Activated naive CD8-positive, alpha-beta T cell treated with anti-CD3 and anti-CD28 coated beads, Interleukin-2, amount 10 ng/mL, durations not matched to agents 7 days and 5 days (primary cell): ENCODE measurements around the gene PDZD11. TPM values are rescaled to one million over a fixed set of nuclear protein-coding genes. Genes with fewer than 3 reads are reported as not detected.
"Not testable (repeated sequence)": the region's sequence is repeated elsewhere in the genome, so short reads cannot be mapped to it uniquely, and the experiment has no call there.

Source experiments
- ATAC-seq: fragments of 150-1000 bp; cut with Tn5 transposase; one replicate; pipeline ENCODE4 v1.10.0; 2021; ENCODE audit warnings: low read depth, moderate library complexity
- POLR2A ChIA-PET: fragments of 350-600 bp; sonication (Branson Sonifier 250); formaldehyde crosslinking; loops from one replicate; lab custom pipeline; 2021; ENCODE audit warnings: antibody characterized with exemption; lab: Charles Lee
- DNase-seq: peaks from one replicate; pipeline ENCODE4 v3.0.0; 2021
- H3K27ac Mint-ChIP-seq: one replicate; pipeline ENCODE4 v1.8.0; 2022; ENCODE audit warnings: mild to moderate bottlenecking, mixed read lengths
- H3K27me3 Mint-ChIP-seq: one replicate; pipeline ENCODE4 v1.8.0; 2022; ENCODE audit warnings: mild to moderate bottlenecking, moderate library complexity, mixed read lengths
- H3K36me3 Mint-ChIP-seq: one replicate; pipeline ENCODE4 v1.8.0; 2021; ENCODE audit warnings: mild to moderate bottlenecking, mixed read lengths
- H3K4me1 Mint-ChIP-seq: one replicate; pipeline ENCODE4 v1.8.0; 2021; ENCODE audit warnings: mixed read lengths
- H3K4me3 Mint-ChIP-seq: one replicate; pipeline ENCODE4 v1.8.0; 2022; ENCODE audit warnings: mild to moderate bottlenecking, moderate library complexity, mixed read lengths
- H3K9me3 Mint-ChIP-seq: one replicate; pipeline ENCODE4 v1.8.0; 2021; ENCODE audit warnings: mixed read lengths
- total RNA-seq, 2 experiments: library from RNA; stranded (reverse); gene quantifications; one replicate each; pipeline ENCODE4 v1.2.3, GENCODE V29; 2021

The PDZD11 gene
- total RNA-seq, 2 experiments from 2014 or later = 27.0 to 31.2 TPM

- Mint-ChIP-seq H3K4me3 (no peak overlapping the region), H3K4me1 (peaks cover 4% of the 10 kb centered on the region)
Observed at GRCh38 chrX:70252491-70252890, 37.2 kb downstream of the PDZD11 start.

GRCh38 chrX:70247252-70247651 lies 42.5 kb downstream of the PDZD11 start:
- Mint-ChIP-seq H3K27me3 (no peaks in the 10 kb centered on the region), H3K9me3 (no peaks in the 10 kb centered on the region), H3K36me3 (no peaks in the 10 kb centered on the region), H3K4me1 (no peaks in the 10 kb centered on the region), H3K27ac (no peak overlapping the region), H3K4me3 (no peak overlapping the region)
- POLR2A ChIA-PET = no interaction called here
- no peak for DNase-seq
- ATAC-seq = no peak

More at GRCh38 chrX:70252491-70252890, 37.2 kb downstream of the PDZD11 start:
- DNase-seq (no peak), ATAC-seq (no peak)
- Mint-ChIP-seq H3K27ac (no peak overlapping the region), H3K9me3 (no peaks in the 10 kb centered on the region), H3K36me3 (peaks cover 1% of the 10 kb centered on the region), H3K27me3 (no peaks in the 10 kb centered on the region)
- POLR2A ChIA-PET = no interaction called here

GRCh38 chrX:70244881-70245280 lies 44.8 kb downstream of the PDZD11 start:
- Mint-ChIP-seq H3K27ac (no peak overlapping the region), H3K4me3 (no peak overlapping the region), H3K36me3 (no peaks in the 10 kb centered on the region), H3K27me3 (no peaks in the 10 kb centered on the region), H3K4me1 (no peaks in the 10 kb centered on the region), H3K9me3 (no peaks in the 10 kb centered on the region)
- ATAC-seq (no peak), DNase-seq (no peak)
- POLR2A ChIA-PET = no interaction called here

- ATAC-seq, H3K36me3 Mint-ChIP-seq, H3K4me3 Mint-ChIP-seq, DNase-seq, H3K9me3 Mint-ChIP-seq, H3K27ac Mint-ChIP-seq, H3K27me3 Mint-ChIP-seq, POLR2A ChIA-PET, H3K4me1 Mint-ChIP-seq: not testable (repeated sequence)
Observed at GRCh38 chrX:70243601-70244000, 46.1 kb downstream of the PDZD11 start.

- POLR2A ChIA-PET = no interaction called here
- H3K9me3 Mint-ChIP-seq = no peaks in the 10 kb centered on the region
- DNase-seq (no peak), ATAC-seq (no peak)
- no peak overlapping the region for H3K4me3 Mint-ChIP-seq
- H3K27me3 Mint-ChIP-seq = no peaks in the 10 kb centered on the region
- no peak overlapping the region for H3K27ac Mint-ChIP-seq
- no peaks in the 10 kb centered on the region for H3K4me1 Mint-ChIP-seq
- no peaks in the 10 kb centered on the region for H3K36me3 Mint-ChIP-seq
Observed at GRCh38 chrX:70241501-70241900, 48.2 kb downstream of the PDZD11 start.

- DNase-seq (no peak), ATAC-seq (no peak)
- H3K4me3 Mint-ChIP-seq = no peak overlapping the region
- no peak overlapping the region for H3K27ac Mint-ChIP-seq
- POLR2A ChIA-PET = no interaction called here
- no peaks in the 10 kb centered on the region for H3K4me1 Mint-ChIP-seq
- no peaks in the 10 kb centered on the region for H3K27me3 Mint-ChIP-seq
- H3K9me3 Mint-ChIP-seq = no peaks in the 10 kb centered on the region
- H3K36me3 Mint-ChIP-seq = no peaks in the 10 kb centered on the region
Observed at GRCh38 chrX:70240751-70241150, 49.0 kb downstream of the PDZD11 start.

Other genes with a start within 250 kb of the PDZD11 start
- not detected for gene AWAT2, start 240.0 kb downstream of the PDZD11 start, total RNA-seq
- not detected for gene OTUD6A, start 227.5 kb downstream of the PDZD11 start, total RNA-seq
- gene IGBP1, start 156.5 kb downstream of the PDZD11 start, total RNA-seq = 10 to 100 TPM; 52.8 to 57.8 TPM
- not detected for gene DGAT2L6, start 112.4 kb downstream of the PDZD11 start, total RNA-seq
- gene AWAT1, start 55.3 kb downstream of the PDZD11 start, total RNA-seq = not detected
- under 1 TPM in 1 of 2 experiments, not detected in 1; 0.19 TPM for gene P2RY4, start 29.7 kb downstream of the PDZD11 start, total RNA-seq
- gene ARR3, start 21.6 kb downstream of the PDZD11 start, total RNA-seq = not detected
- not detected for gene RAB41, start 7.8 kb downstream of the PDZD11 start, total RNA-seq
- 10 to 100 TPM; 27.9 to 28.8 TPM for gene KIF4A, start 177 bp upstream of the PDZD11 start, total RNA-seq
- gene GDPD2, start 133.4 kb upstream of the PDZD11 start, total RNA-seq = not detected
- gene DLG3, start 154.9 kb upstream of the PDZD11 start, total RNA-seq = 10 to 100 TPM; 25.4 to 29.0 TPM